OCI-LY3 (cell line): ENCODE measurements around the gene AAMDC.

Source experiments
- H2AFZ ChIP-seq: fragments of 200-600, 300-600 bp; shearing (Covaris generic); 2 replicates; pipeline ENCODE4 v1.6.0; 2014; ENCODE audit warnings: antibody characterized with exemption, low read depth, low read length
- H3K27ac ChIP-seq: fragments of 200-600, 300-600 bp; sonication (generic); 2 replicates; pipeline ENCODE4 v1.5.1; 2014; ENCODE audit warnings: mild to moderate bottlenecking, low read length, moderate library complexity, mixed read lengths
- H3K27me3 ChIP-seq: fragments of 200-600, 300-600 bp; sonication (generic); 2 replicates; pipeline ENCODE4 v1.6.1; 2014; ENCODE audit warnings: low read depth, low read length, mixed read lengths
- H3K36me3 ChIP-seq: fragments of 200-600, 300-600 bp; sonication (generic); replicated peaks from 2 replicates; pipeline ENCODE3; 2014; ENCODE audit warnings: low read depth, low read length, mixed read lengths
- H3K4me1 ChIP-seq: fragments of 300-600, 200-600 bp; sonication (generic); 2 replicates; pipeline ENCODE4 v1.6.1; 2014; ENCODE audit warnings: low read length, mixed read lengths
- H3K4me2 ChIP-seq: fragments of 200-600, 300-600 bp; sonication (generic); 2 replicates; pipeline ENCODE4 v1.6.1; 2014; ENCODE audit warnings: low read length, mixed read lengths
- H3K4me3 ChIP-seq: fragments of 300-600, 200-600 bp; sonication (generic); 2 replicates; pipeline ENCODE4 v1.5.1; 2014; ENCODE audit warnings: antibody characterized with exemption, mild to moderate bottlenecking, low read length, moderate library complexity
- H3K79me2 ChIP-seq: fragments of 300-600, 200-600 bp; shearing (Covaris generic); 2 replicates; pipeline ENCODE4 v1.6.1; 2014; ENCODE audit warnings: mild to moderate bottlenecking, low read length, mixed read lengths
- H3K9ac ChIP-seq: fragments of 300-600, 200-600 bp; shearing (Covaris generic); 2 replicates; pipeline ENCODE4 v1.6.0; 2014; ENCODE audit warnings: mild to moderate bottlenecking, low read length, moderate library complexity
- H3K9me3 ChIP-seq: fragments of 200-600, 300-600 bp; shearing (Covaris generic); 2 replicates; pipeline ENCODE4 v1.6.1; 2014; ENCODE audit warnings: low read length, mixed read lengths; ENCODE audit not compliant: insufficient read depth
- H4K20me1 ChIP-seq: fragments of 200-600, 300-600 bp; sonication (generic); 2 replicates; pipeline ENCODE4 v1.6.1; 2016; ENCODE audit warnings: low read length, mixed read lengths; ENCODE audit not compliant: insufficient read depth
- CTCF ChIP-seq: fragments of 200-600, 300-600 bp; sonication (generic); IDR thresholded peaks from 2 replicates; pipeline ENCODE4 v1.5.1; 2014; ENCODE audit warnings: antibody characterized with exemption, low read length, low read depth
- EZH2phosphoT487 ChIP-seq: fragments of 200-600 bp; shearing (Covaris generic); IDR thresholded peaks from 2 replicates; pipeline ENCODE4 v1.6.1; 2018; ENCODE audit warnings: antibody characterized with exemption, mixed run types, low read depth

Gene AAMDC

DNA sequence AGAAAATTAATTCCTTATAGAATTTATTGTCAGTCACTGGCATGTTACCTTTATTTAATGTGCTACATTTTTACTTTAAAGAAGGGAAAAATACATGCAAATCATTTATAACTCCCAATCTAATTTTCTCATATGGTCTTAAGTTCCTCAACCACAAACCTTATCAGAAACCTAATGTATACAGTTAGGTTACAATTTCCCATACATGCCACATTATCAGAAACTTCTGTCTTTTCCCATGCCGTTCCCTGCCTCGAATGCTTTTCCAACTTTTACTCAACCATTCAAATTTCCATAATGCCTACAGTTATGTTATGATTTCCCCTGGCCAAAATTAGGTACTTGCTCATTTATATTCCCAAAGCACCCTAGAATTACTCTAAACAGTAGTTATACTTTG lies 14.0 kb upstream of the AAMDC start:
- Histone ChIP-seq H3K79me2 (peaks cover 90% of the 10 kb centered on the region), H3K9me3 (no peaks in the 10 kb centered on the region), H3K36me3 (peaks cover 15% of the 10 kb centered on the region), H2AFZ (no peak overlapping the region), H3K27ac (no peak overlapping the region), H3K4me1 (no peaks in the 10 kb centered on the region), H3K4me3 (no peak overlapping the region), H3K27me3 (no peaks in the 10 kb centered on the region), H3K4me2 (no peak overlapping the region), H3K9ac (no peak overlapping the region), H4K20me1 (peaks cover 87% of the 10 kb centered on the region)
- TF ChIP-seq EZH2phosphoT487 (no peak), CTCF (no peak)

- Histone ChIP-seq H3K9ac (no peak overlapping the region), H3K9me3 (0 out of 2 replicates have a peak, but pooled peaks cover 3% of the 10 kb centered on the region), H3K79me2 (peaks cover 92% of the 10 kb centered on the region), H4K20me1 (peaks cover 85% of the 10 kb centered on the region), H2AFZ (no peak overlapping the region), H3K27ac (no peak overlapping the region), H3K36me3 (peaks cover 34% of the 10 kb centered on the region), H3K4me1 (no peaks in the 10 kb centered on the region), H3K4me3 (no peak overlapping the region), H3K4me2 (no peak overlapping the region), H3K27me3 (no peaks in the 10 kb centered on the region)
- TF ChIP-seq EZH2phosphoT487 (no peak), CTCF (no peak)
These were observed 7.7 kb upstream of the AAMDC start for GRCh38 chr11:77813256-77813655.

- Histone ChIP-seq H3K4me3 (no peak overlapping the region), H3K36me3 (peaks cover 32% of the 10 kb centered on the region), H3K4me2 (no peak overlapping the region), H3K27ac (no peak overlapping the region), H2AFZ (no peak overlapping the region), H3K4me1 (peaks cover 3% of the 10 kb centered on the region; the same call in 1 of the 2 replicates), H4K20me1 (peaks cover 82% of the 10 kb centered on the region), H3K27me3 (no peaks in the 10 kb centered on the region), H3K9me3 (0 out of 2 replicates have a peak, but pooled peaks cover 3% of the 10 kb centered on the region), H3K79me2 (peaks cover 95% of the 10 kb centered on the region), H3K9ac (no peak overlapping the region)
- TF ChIP-seq EZH2phosphoT487, result no peak
These were observed 6.1 kb upstream of the AAMDC start for GRCh38 chr11:77814848-77815247.

GRCh38 chr11:77815459-77815858 lies 5.5 kb upstream of the AAMDC start:
- Histone ChIP-seq H2AFZ (no peak overlapping the region), H3K27me3 (no peaks in the 10 kb centered on the region), H3K27ac (no peak overlapping the region), H3K36me3 (peaks cover 30% of the 10 kb centered on the region), H3K4me3 (no peak overlapping the region), H3K9ac (no peak overlapping the region), H3K4me1 (peaks cover 3% of the 10 kb centered on the region; the same call in 1 of the 2 replicates), H3K4me2 (no peak overlapping the region), H3K79me2 (peaks cover 95% of the 10 kb centered on the region), H4K20me1 (peaks cover 76% of the 10 kb centered on the region), H3K9me3 (0 out of 2 replicates have a peak, but pooled peaks cover 3% of the 10 kb centered on the region)
- no peak for TF ChIP-seq EZH2phosphoT487
- TF ChIP-seq CTCF, result no peak
